ENCODE measurements around the gene ARCN1. TPM values are rescaled to one million over a fixed set of nuclear protein-coding genes. Genes with fewer than 3 reads are reported as not detected.

Gene ARCN1
- total and polyA plus RNA-seq, 2 donors (not counting 1 experiment from before 2014, with no cell fraction given): 42.9 to 83.2 TPM

- Mint-ChIP-seq H3K9me3 (ENCODE audit: insufficient read depth) (no peaks in the 10 kb centered on the region), H3K4me1 (peaks cover 2% of the 10 kb centered on the region), H3K4me3 (no peak overlapping the region), H3K27me3 (peaks cover 8% of the 10 kb centered on the region), H3K27ac (no peak overlapping the region)
- no peak overlapping the region for H3K9ac ChIP-seq (ENCODE audit: low read length)
- ChIA-PET POLR2A (no interaction called here), CTCF (no interaction called here)
- H3K27me3 ChIP-seq (replicated peaks in 1 of 4; ENCODE audit: control extremely low read depth in 1 of 4, control insufficient read depth in 3 of 4, insufficient read depth in 4 of 4, low read length in 3 of 4): peaks cover 0 to 3% (median under 1%) of the 10 kb centered on the region in 4 experiments
- H3K4me1 ChIP-seq (ENCODE audit: control insufficient read depth in 2 of 2, insufficient read depth in 2 of 2, low read length in 2 of 2): no peaks in the 10 kb centered on the region
- no peak overlapping the region for H2AFZ ChIP-seq (ENCODE audit: insufficient read depth, low read depth, low read length, poor library complexity, severe bottlenecking)
- no peaks in the 10 kb centered on the region for H3K79me2 ChIP-seq (ENCODE audit: control insufficient read depth, insufficient read depth, low read length)
- H3K4me3 ChIP-seq (ENCODE audit: control extremely low read depth in 1 of 5, extremely low read depth in 1 of 5, insufficient read depth in 1 of 5, low read depth in 2 of 5, low read length in 4 of 5): no peak overlapping the region
- H3K27ac ChIP-seq (ENCODE audit: low read length in 2 of 2): no peak overlapping the region
- no peaks in the 10 kb centered on the region for H3K36me3 ChIP-seq (replicated peaks in 1 of 2; ENCODE audit: control extremely low read depth in 1 of 2, control insufficient read depth in 1 of 2, extremely low read depth in 1 of 2, insufficient read depth in 2 of 2, low read length in 1 of 2)
- no peaks in the 10 kb centered on the region for H3K9me3 ChIP-seq (ENCODE audit: control extremely low read depth in 1 of 3, control insufficient read depth in 2 of 3, insufficient read depth in 1 of 3, low read length in 2 of 3)
- intact Hi-C loops (cut with micrococcal nuclease): no loop called here
- TF ChIP-seq EZH2 (IDR thresholded peaks at IDR 0.05; ENCODE audit: borderline replicate concordance, insufficient read depth, low read depth, low read length, poor library complexity, severe bottlenecking): no peak
- TF ChIP-seq, protein P1, sequence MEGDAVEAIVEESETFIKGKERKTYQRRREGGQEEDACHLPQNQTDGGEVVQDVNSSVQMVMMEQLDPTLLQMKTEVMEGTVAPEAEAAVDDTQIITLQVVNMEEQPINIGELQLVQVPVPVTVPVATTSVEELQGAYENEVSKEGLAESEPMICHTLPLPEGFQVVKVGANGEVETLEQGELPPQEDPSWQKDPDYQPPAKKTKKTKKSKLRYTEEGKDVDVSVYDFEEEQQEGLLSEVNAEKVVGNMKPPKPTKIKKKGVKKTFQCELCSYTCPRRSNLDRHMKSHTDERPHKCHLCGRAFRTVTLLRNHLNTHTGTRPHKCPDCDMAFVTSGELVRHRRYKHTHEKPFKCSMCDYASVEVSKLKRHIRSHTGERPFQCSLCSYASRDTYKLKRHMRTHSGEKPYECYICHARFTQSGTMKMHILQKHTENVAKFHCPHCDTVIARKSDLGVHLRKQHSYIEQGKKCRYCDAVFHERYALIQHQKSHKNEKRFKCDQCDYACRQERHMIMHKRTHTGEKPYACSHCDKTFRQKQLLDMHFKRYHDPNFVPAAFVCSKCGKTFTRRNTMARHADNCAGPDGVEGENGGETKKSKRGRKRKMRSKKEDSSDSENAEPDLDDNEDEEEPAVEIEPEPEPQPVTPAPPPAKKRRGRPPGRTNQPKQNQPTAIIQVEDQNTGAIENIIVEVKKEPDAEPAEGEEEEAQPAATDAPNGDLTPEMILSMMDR (IDR thresholded peaks at IDR 0.05): no peak
- WGBS (ENCODE audit: insufficient coverage): 99% methylated on average over 9 of the region's 10 CpGs
- no peak for DNase-seq
- ATAC-seq (ENCODE audit: low read depth): no peak
- no peak overlapping the region for H3K4me2 ChIP-seq (replicated peaks; ENCODE audit: low read depth, low read length, poor library complexity, severe bottlenecking)
- H4K20me1 ChIP-seq (ENCODE audit: control insufficient read depth, insufficient read depth, low read length, poor library complexity, severe bottlenecking): no peaks in the 10 kb centered on the region
These were observed 55.4 kb downstream of the ARCN1 start for GRCh38 chr11:118627566-118627965.

DNA sequence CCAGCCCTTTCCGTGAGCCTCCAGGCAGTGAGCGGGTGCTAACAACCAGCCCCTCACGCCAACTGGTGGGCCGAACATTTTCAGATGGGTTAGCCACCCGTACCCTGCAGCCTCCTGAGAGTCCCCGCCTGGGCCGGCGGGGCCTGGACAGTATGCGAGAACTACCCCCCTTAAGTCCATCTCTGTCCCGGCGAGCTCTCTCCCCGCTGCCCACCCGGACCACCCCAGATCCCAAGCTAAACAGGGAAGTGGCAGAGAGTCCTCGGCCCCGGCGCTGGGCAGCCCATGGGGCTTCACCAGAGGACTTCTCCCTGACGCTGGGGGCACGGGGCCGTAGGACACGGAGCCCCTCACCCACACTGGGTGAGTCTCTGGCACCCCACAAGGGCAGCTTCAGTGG is 55.8 kb downstream of the ARCN1 start:
- no peaks in the 10 kb centered on the region for H3K36me3 ChIP-seq (replicated peaks in 1 of 2; ENCODE audit: control extremely low read depth in 1 of 2, control insufficient read depth in 1 of 2, extremely low read depth in 1 of 2, insufficient read depth in 2 of 2, low read length in 1 of 2)
- H3K27ac ChIP-seq (ENCODE audit: low read length in 2 of 2): no peak overlapping the region
- Mint-ChIP-seq H3K27me3 (peaks cover 4% of the 10 kb centered on the region), H3K4me3 (no peak overlapping the region), H3K27ac (no peak overlapping the region), H3K9me3 (ENCODE audit: insufficient read depth) (no peaks in the 10 kb centered on the region), H3K4me1 (no peaks in the 10 kb centered on the region)
- no peak overlapping the region for H3K9ac ChIP-seq (ENCODE audit: low read length)
- no peaks in the 10 kb centered on the region for H4K20me1 ChIP-seq (ENCODE audit: control insufficient read depth, insufficient read depth, low read length, poor library complexity, severe bottlenecking)
- no peak overlapping the region for H2AFZ ChIP-seq (ENCODE audit: insufficient read depth, low read depth, low read length, poor library complexity, severe bottlenecking)
- no peaks in the 10 kb centered on the region for H3K9me3 ChIP-seq (ENCODE audit: control extremely low read depth in 1 of 3, control insufficient read depth in 2 of 3, insufficient read depth in 1 of 3, low read length in 2 of 3)
- ChIA-PET CTCF (no interaction called here), POLR2A (no interaction called here)
- H3K79me2 ChIP-seq (ENCODE audit: control insufficient read depth, insufficient read depth, low read length): no peaks in the 10 kb centered on the region
- 96% methylated on average over 20 of the region's 20 CpGs for WGBS (ENCODE audit: insufficient coverage)
- no peak for TF ChIP-seq EZH2 (IDR thresholded peaks at IDR 0.05; ENCODE audit: borderline replicate concordance, insufficient read depth, low read depth, low read length, poor library complexity, severe bottlenecking)
- TF ChIP-seq, protein P1 (IDR thresholded peaks at IDR 0.05): no peak
- no peaks in the 10 kb centered on the region for H3K4me1 ChIP-seq (ENCODE audit: control insufficient read depth in 2 of 2, insufficient read depth in 2 of 2, low read length in 2 of 2)
- intact Hi-C loops (cut with micrococcal nuclease): no loop called here
- no peak overlapping the region for H3K4me2 ChIP-seq (replicated peaks; ENCODE audit: low read depth, low read length, poor library complexity, severe bottlenecking)
- no peak for DNase-seq
- H3K4me3 ChIP-seq (ENCODE audit: control extremely low read depth in 1 of 5, extremely low read depth in 1 of 5, insufficient read depth in 1 of 5, low read depth in 2 of 5, low read length in 4 of 5): no peak overlapping the region
- ATAC-seq (ENCODE audit: low read depth): no peak
- no peaks in the 10 kb centered on the region for H3K27me3 ChIP-seq (replicated peaks in 1 of 4; ENCODE audit: control extremely low read depth in 1 of 4, control insufficient read depth in 3 of 4, insufficient read depth in 4 of 4, low read length in 3 of 4)

Measured in B cell (primary cell).